GM12878 (cell line): Measurements from ENCODE around the gene DNA2. TPM values are rescaled to one million over a fixed set of nuclear protein-coding genes. Genes with fewer than 3 reads are reported as not detected.

Source experiments
- ATAC-seq: fragments of 200-7000 bp; cut with Tn5 transposase; 3 replicates; pipeline ENCODE4 v1.9.1; 2020; ENCODE audit warnings: mild to moderate bottlenecking, moderate library complexity
- BruUV-seq: library from RNA; stranded (reverse); fragments of 400-500 nt; replicated peaks from 2 replicates; lab custom pipeline; 2021; lab: Mats Ljungman, UMichigan
- CTCF ChIA-PET: fragments of 300-600 bp; sonication (Branson Sonifier 250); formaldehyde crosslinking; extraction: SDS; loops from one replicate; lab custom pipeline; 2021; ENCODE audit warnings: inconsistent platforms; lab: Yijun Ruan, JAX
- POLR2A ChIA-PET: fragments of 350-600 bp; formaldehyde crosslinking; extraction: SDS; loops from one replicate; lab custom pipeline; 2021; ENCODE audit warnings: inconsistent platforms; lab: Charles Lee
- RAD21 ChIA-PET: fragments of 300-600 bp; sonication (Branson Sonifier 250); formaldehyde crosslinking; loops from one replicate; lab custom pipeline; 2023; ENCODE audit warnings: antibody characterized with exemption; ENCODE audit not compliant: unreplicated experiment; lab: Charles Lee
- SMC1A ChIA-PET: fragments of 300-600 bp; sonication (Branson Sonifier 250); formaldehyde crosslinking; loops from one replicate; lab custom pipeline; 2023; ENCODE audit not compliant: unreplicated experiment, uncharacterized antibody; lab: Charles Lee
- DNase-seq: peaks from one replicate; pipeline ENCODE4 v3.0.0-alpha.2; 2011; ENCODE audit warnings: low read depth, low spot score
- FAIRE-seq: peaks from 3 replicates; lab custom pipeline; 2011; peaks lifted over from hg19 to GRCh38; lab: Jason Lieb, UNC
- H2AFZ ChIP-seq: 2 replicates; pipeline ENCODE4 v1.6.0; 2011; ENCODE audit warnings: low read depth, low read length, control low read depth; ENCODE audit not compliant: control insufficient read depth
- H3K27ac ChIP-seq: 2 replicates; pipeline ENCODE4 v1.5.1; 2011; ENCODE audit warnings: control low read depth; ENCODE audit not compliant: control insufficient read depth, insufficient read depth
- H3K27me3 ChIP-seq, 2 experiments: replicated peaks in 1 of 2; 2 replicates each; pipeline versions ENCODE4 v1.6.0 to v1.6.1; 2011; ENCODE audit warnings: low read length in 1 of 2; ENCODE audit not compliant: control insufficient read depth in 2 of 2, insufficient read depth in 2 of 2
- H3K36me3 ChIP-seq, 2 experiments: 2 replicates each; pipeline ENCODE4 v1.5.1; 2011; ENCODE audit warnings: low read length in 1 of 2; ENCODE audit not compliant: control insufficient read depth in 2 of 2, insufficient read depth in 2 of 2
- H3K4me1 ChIP-seq: 2 replicates; pipeline ENCODE4 v1.6.1; 2011; ENCODE audit warnings: mild to moderate bottlenecking, low read length, moderate library complexity, mixed read lengths; ENCODE audit not compliant: control insufficient read depth, insufficient read depth
- H3K4me2 ChIP-seq: 2 replicates; pipeline ENCODE4 v1.6.0; 2011; ENCODE audit warnings: control low read depth; ENCODE audit not compliant: control insufficient read depth, insufficient read depth
- H3K4me3 ChIP-seq: fragments of 200-600 bp; sonication (generic); 2 replicates; pipeline ENCODE4 v1.5.1; 2016
- H3K79me2 ChIP-seq: 2 replicates; pipeline ENCODE4 v1.6.0; 2011; ENCODE audit warnings: low read length; ENCODE audit not compliant: control insufficient read depth, insufficient read depth
- H3K9ac ChIP-seq: 2 replicates; pipeline ENCODE4 v1.8.0; 2011; ENCODE audit warnings: low read length, control low read depth, mixed read lengths; ENCODE audit not compliant: control insufficient read depth, insufficient read depth
- H3K9me3 ChIP-seq: replicated peaks from 3 replicates; pipeline ENCODE4 v1.5.1; 2011; ENCODE audit warnings: mild to moderate bottlenecking, low read length; ENCODE audit not compliant: control insufficient read depth, insufficient read depth
- H4K20me1 ChIP-seq: 2 replicates; pipeline ENCODE4 v1.6.0; 2011; ENCODE audit not compliant: control insufficient read depth, insufficient read depth
- FOXM1 ChIP-seq: IDR thresholded peaks from 2 replicates; pipeline ENCODE4 v1.6.1; 2012; ENCODE audit warnings: low read depth, mild to moderate bottlenecking, inconsistent platforms, low read length, moderate library complexity
- GABPA ChIP-seq: IDR thresholded peaks from 2 replicates; pipeline ENCODE4 v1.6.1; 2014; ENCODE audit warnings: antibody characterized with exemption, low read depth, mild to moderate bottlenecking, inconsistent platforms
- NFIC ChIP-seq: IDR thresholded peaks from 2 replicates; pipeline ENCODE4 v1.6.1; 2012; ENCODE audit warnings: low read depth, mild to moderate bottlenecking, inconsistent platforms, low read length, moderate library complexity
- YBX1 ChIP-seq: fragments of 450-650 bp; IDR thresholded peaks from 2 replicates; pipeline ENCODE4 v1.6.1; 2016; ENCODE audit warnings: antibody characterized with exemption
- YY1 ChIP-seq: IDR thresholded peaks from 2 replicates; pipeline ENCODE4 v1.6.1; 2011; ENCODE audit warnings: low read depth, mild to moderate bottlenecking, low read length
- whole genome bisulfite sequencing: methylation state at CpG from one replicate; pipeline ENCODE4 v1.1.6; 2016; ENCODE audit warnings: low lambda C conversion rate; ENCODE audit not compliant: insufficient replicate concordance, insufficient coverage; ENCODE audit errors: missing lambda C conversion rate; 5-methylcytosine and 5-hydroxymethylcytosine counted together
- in situ Hi-C: fragments of 300-500 bp; cut with MboI; formaldehyde crosslinking; loops from 9 replicates; pipeline ENCODE4 v1.14.3; 2018; ENCODE audit warnings: mixed read lengths
- intact Hi-C: fragments of 100-400 bp; cut with micrococcal nuclease; formaldehyde crosslinking; loops from one replicate; pipeline ENCODE4 v1.14.2; 2022; ENCODE audit not compliant: unreplicated experiment
- polyA plus RNA-seq, 11 experiments: library from polyadenylated mRNA; depleted of rRNA in 4 of 11; unstranded in 6 of 11; stranded (reverse) in 5 of 11; fragments of >200 nt; fragmentation: Nextera tagmentation in 4 of 11; fragmentation: Illumina TruSeq in 1 of 11; extraction: Ambion mirVana in 4 of 11; extraction: Trizol in 1 of 11; gene quantifications; 1 replicate in 1 of 11; 2 replicates in 10 of 11; pipeline versions ENCODE4 v1.2.1 to v1.2.3, GENCODE V29; 2011 to 2016; ENCODE audit warnings: inconsistent platforms in 2 of 11, missing spikeins in 2 of 11, low read depth in 1 of 11
- total RNA-seq, 4 experiments: library from RNA; depleted of rRNA in 3 of 4; stranded (reverse); fragments of >200 nt in 3 of 4; fragmentation: Illumina TruSeq in 1 of 4; extraction: Trizol in 1 of 4; gene quantifications; 2 replicates each; pipeline versions ENCODE4 v1.2.1 to v1.2.3, GENCODE V29; 2013 to 2021
- TF ChIP-seq, protein P1 (sequence below): fragments of 450-650 bp; formaldehyde crosslinking; IDR thresholded peaks from 2 replicates; pipeline ENCODE4 v1.4.0; 2022; ENCODE audit warnings: mild to moderate bottlenecking, moderate library complexity
- TF ChIP-seq, protein P2 (sequence below): IDR thresholded peaks from 2 replicates; pipeline ENCODE4 v1.6.1; 2012; ENCODE audit warnings: improper control_type of control experiment, low read depth, low read length; ENCODE audit not compliant: insufficient replicate concordance

The DNA2 gene
- total and polyA plus RNA-seq, 10 of the 15 experiments (the other 5 are each of a cell fraction or from before 2014, with no cell fraction given) = 17.7 to 41.8 (median 28.4) TPM

DNA sequence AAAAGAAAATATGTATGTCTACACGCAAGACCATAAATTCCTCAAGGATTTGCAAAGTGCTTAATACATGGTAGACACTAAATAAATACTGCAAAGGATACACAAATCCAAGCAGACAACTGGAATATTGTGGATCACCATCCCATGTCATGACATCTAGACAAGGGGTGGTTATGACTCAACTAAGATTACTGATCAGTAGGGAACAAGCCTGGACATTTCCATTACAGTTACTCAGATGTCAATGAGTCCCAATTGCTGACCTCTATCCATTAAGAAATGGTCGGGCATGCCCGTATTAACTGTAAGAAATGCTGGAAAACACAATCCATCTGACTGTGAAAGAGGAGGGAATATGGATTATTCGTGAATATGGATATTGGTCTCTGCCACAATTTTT is 37.1 kb downstream of the DNA2 start:
- H3K4me3 ChIP-seq = no peak overlapping the region
- in situ Hi-C loops (no loop called here), intact Hi-C loops (no loop called here)
- H3K27me3 ChIP-seq = no peaks in the 10 kb centered on the region
- RAD21 ChIA-PET = no interaction called here
- TF ChIP-seq, protein P1, sequence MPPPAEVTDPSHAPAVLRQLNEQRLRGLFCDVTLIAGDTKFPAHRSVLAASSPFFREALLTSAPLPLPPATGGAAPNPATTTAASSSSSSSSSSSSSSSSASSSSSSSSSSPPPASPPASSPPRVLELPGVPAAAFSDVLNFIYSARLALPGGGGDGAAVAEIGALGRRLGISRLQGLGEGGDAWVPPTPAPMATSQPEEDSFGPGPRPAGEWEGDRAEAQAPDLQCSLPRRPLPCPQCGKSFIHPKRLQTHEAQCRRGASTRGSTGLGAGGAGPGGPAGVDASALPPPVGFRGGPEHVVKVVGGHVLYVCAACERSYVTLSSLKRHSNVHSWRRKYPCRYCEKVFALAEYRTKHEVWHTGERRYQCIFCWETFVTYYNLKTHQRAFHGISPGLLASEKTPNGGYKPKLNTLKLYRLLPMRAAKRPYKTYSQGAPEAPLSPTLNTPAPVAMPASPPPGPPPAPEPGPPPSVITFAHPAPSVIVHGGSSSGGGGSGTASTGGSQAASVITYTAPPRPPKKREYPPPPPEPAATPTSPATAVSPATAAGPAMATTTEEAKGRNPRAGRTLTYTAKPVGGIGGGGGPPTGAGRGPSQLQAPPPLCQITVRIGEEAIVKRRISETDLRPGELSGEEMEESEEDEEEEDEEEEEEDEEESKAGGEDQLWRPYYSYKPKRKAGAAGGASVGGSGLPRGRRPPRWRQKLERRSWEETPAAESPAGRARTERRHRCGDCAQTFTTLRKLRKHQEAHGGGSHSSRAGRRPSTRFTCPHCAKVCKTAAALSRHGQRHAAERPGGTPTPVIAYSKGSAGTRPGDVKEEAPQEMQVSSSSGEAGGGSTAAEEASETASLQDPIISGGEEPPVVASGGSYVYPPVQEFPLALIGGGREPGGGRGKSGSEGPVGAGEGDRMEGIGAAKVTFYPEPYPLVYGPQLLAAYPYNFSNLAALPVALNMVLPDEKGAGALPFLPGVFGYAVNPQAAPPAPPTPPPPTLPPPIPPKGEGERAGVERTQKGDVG = no peak
- TF ChIP-seq YBX1 (no peak), YY1 (no peak), GABPA (no peak), FOXM1 (no peak), NFIC (no peak)
- TF ChIP-seq, protein P2, sequence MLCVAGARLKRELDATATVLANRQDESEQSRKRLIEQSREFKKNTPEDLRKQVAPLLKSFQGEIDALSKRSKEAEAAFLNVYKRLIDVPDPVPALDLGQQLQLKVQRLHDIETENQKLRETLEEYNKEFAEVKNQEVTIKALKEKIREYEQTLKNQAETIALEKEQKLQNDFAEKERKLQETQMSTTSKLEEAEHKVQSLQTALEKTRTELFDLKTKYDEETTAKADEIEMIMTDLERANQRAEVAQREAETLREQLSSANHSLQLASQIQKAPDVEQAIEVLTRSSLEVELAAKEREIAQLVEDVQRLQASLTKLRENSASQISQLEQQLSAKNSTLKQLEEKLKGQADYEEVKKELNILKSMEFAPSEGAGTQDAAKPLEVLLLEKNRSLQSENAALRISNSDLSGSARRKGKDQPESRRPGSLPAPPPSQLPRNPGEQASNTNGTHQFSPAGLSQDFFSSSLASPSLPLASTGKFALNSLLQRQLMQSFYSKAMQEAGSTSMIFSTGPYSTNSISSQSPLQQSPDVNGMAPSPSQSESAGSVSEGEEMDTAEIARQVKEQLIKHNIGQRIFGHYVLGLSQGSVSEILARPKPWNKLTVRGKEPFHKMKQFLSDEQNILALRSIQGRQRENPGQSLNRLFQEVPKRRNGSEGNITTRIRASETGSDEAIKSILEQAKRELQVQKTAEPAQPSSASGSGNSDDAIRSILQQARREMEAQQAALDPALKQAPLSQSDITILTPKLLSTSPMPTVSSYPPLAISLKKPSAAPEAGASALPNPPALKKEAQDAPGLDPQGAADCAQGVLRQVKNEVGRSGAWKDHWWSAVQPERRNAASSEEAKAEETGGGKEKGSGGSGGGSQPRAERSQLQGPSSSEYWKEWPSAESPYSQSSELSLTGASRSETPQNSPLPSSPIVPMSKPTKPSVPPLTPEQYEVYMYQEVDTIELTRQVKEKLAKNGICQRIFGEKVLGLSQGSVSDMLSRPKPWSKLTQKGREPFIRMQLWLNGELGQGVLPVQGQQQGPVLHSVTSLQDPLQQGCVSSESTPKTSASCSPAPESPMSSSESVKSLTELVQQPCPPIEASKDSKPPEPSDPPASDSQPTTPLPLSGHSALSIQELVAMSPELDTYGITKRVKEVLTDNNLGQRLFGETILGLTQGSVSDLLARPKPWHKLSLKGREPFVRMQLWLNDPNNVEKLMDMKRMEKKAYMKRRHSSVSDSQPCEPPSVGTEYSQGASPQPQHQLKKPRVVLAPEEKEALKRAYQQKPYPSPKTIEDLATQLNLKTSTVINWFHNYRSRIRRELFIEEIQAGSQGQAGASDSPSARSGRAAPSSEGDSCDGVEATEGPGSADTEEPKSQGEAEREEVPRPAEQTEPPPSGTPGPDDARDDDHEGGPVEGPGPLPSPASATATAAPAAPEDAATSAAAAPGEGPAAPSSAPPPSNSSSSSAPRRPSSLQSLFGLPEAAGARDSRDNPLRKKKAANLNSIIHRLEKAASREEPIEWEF = no peak
- 98% methylated on average over 4 of the region's 4 CpGs for WGBS
- BruUV-seq = no TSS peak
- peaks cover 2 to 7% of the 10 kb centered on the region in 2 experiments for H3K36me3 ChIP-seq
- no peak overlapping the region for H3K9ac ChIP-seq
- no peak for FAIRE-seq
- ATAC-seq = no peak
- no peaks in the 10 kb centered on the region for H3K79me2 ChIP-seq
- no peak for DNase-seq
- no peaks in the 10 kb centered on the region for H3K4me1 ChIP-seq
- CTCF ChIA-PET = interaction anchor here (0.6 kb wide), 1 partner anchor 86 kb away, joined by 3 read pairs; no protein-coding TSS in a partner anchor
- SMC1A ChIA-PET = no interaction called here
- no peak overlapping the region for H3K4me2 ChIP-seq
- no peaks in the 10 kb centered on the region for H3K9me3 ChIP-seq
- no peaks in the 10 kb centered on the region for H4K20me1 ChIP-seq
- no peak overlapping the region for H3K27ac ChIP-seq
- H2AFZ ChIP-seq = no peak overlapping the region
- POLR2A ChIA-PET = no interaction called here
